Colonic mucosa (tissue), 4 donors: ENCODE measurements around the gene WWOX. TPM values are rescaled to one million over a fixed set of nuclear protein-coding genes. Genes with fewer than 3 reads are reported as not detected.

Experiments
- DNase-seq: peaks from one replicate; pipeline ENCODE4 v3.0.0-alpha.2; 2020
- H3K27ac ChIP-seq: fragments of 200-600 bp; one replicate; pipeline ENCODE4 v1.8.0; 2021
- H3K27me3 ChIP-seq: fragments of 200-600 bp; one replicate; pipeline ENCODE4 v1.8.0; 2021
- H3K36me3 ChIP-seq: fragments of 200-600 bp; one replicate; pipeline ENCODE4 v1.8.0; 2021
- H3K4me1 ChIP-seq: fragments of 200-600 bp; one replicate; pipeline ENCODE4 v1.8.0; 2021; ENCODE audit warnings: mild to moderate bottlenecking
- H3K4me3 ChIP-seq: fragments of 200-600 bp; one replicate; pipeline ENCODE4 v1.8.0; 2021
- H3K9ac ChIP-seq, 2 donors: one replicate each; pipeline ENCODE4 v1.7.0; 2013; ENCODE audit warnings: control low read depth in 2 of 2, low read depth in 2 of 2, low read length in 2 of 2
- H3K9me3 ChIP-seq: fragments of 200-600 bp; one replicate; pipeline ENCODE4 v1.8.0; 2021
- intact Hi-C: fragments of 100-400 bp; cut with DNase I; formaldehyde crosslinking; loops from one replicate; pipeline ENCODE4 v1.14.1; 2022
- total RNA-seq, 2 donors: library from RNA; stranded (reverse); fragmentation: NEBNext Ultra II Directional in 1 of 2; extraction: Animal tissue kit (Norgen Biotek cat#: 25700) in 1 of 2; gene quantifications; one replicate each; pipeline ENCODE4 v1.2.1, GENCODE V29; 2021
- TF ChIP-seq, protein P1 (sequence below): fragments of 200-600 bp; IDR thresholded peaks from one replicate; pipeline ENCODE4 v1.8.0; 2022; ENCODE audit warnings: antibody characterized with exemption, mild to moderate bottlenecking
- donor health status: healthy.
- donor health status: DM: no; HTN: no; CAD: no.
- donor health status: DM: no; HTN: no; CAD: no.

The WWOX gene
- total RNA-seq, 2 donors from 2014 or later, result 7.2 to 11.0 TPM

GRCh38 chr16:78277321-78278055, 178.0 kb downstream of the WWOX start:
- Histone ChIP-seq H3K27me3 (no peaks in the 10 kb centered on the region), H3K4me3 (no peak overlapping the region), H3K27ac (no peak overlapping the region), H3K9ac (no peak overlapping the region), H3K4me1 (no peaks in the 10 kb centered on the region), H3K9me3 (no peaks in the 10 kb centered on the region), H3K36me3 (no peaks in the 10 kb centered on the region)
- TF ChIP-seq, protein P1, sequence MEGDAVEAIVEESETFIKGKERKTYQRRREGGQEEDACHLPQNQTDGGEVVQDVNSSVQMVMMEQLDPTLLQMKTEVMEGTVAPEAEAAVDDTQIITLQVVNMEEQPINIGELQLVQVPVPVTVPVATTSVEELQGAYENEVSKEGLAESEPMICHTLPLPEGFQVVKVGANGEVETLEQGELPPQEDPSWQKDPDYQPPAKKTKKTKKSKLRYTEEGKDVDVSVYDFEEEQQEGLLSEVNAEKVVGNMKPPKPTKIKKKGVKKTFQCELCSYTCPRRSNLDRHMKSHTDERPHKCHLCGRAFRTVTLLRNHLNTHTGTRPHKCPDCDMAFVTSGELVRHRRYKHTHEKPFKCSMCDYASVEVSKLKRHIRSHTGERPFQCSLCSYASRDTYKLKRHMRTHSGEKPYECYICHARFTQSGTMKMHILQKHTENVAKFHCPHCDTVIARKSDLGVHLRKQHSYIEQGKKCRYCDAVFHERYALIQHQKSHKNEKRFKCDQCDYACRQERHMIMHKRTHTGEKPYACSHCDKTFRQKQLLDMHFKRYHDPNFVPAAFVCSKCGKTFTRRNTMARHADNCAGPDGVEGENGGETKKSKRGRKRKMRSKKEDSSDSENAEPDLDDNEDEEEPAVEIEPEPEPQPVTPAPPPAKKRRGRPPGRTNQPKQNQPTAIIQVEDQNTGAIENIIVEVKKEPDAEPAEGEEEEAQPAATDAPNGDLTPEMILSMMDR, result no peak
- DNase-seq, result no peak
- intact Hi-C loops, result no loop called here

- no peaks in the 10 kb centered on the region for H3K9me3 ChIP-seq
- H3K9ac ChIP-seq, result no peak overlapping the region
- H3K4me1 ChIP-seq, result no peaks in the 10 kb centered on the region
- TF ChIP-seq, protein P1, result no peak
- intact Hi-C loops, result no loop called here
- no peak overlapping the region for H3K4me3 ChIP-seq
- no peak for DNase-seq
- H3K36me3 ChIP-seq, result no peaks in the 10 kb centered on the region
- H3K27ac ChIP-seq, result no peak overlapping the region
- no peaks in the 10 kb centered on the region for H3K27me3 ChIP-seq
Measured at GRCh38 chr16:78278056-78278450, 178.6 kb downstream of the WWOX start.

GRCh38 chr16:78281115-78281514, 181.7 kb downstream of the WWOX start:
- Histone ChIP-seq H3K27ac (no peak overlapping the region), H3K9ac (no peak overlapping the region), H3K27me3 (no peaks in the 10 kb centered on the region), H3K36me3 (no peaks in the 10 kb centered on the region), H3K4me3 (no peak overlapping the region), H3K4me1 (no peaks in the 10 kb centered on the region), H3K9me3 (no peaks in the 10 kb centered on the region)
- TF ChIP-seq, protein P1, result no peak
- intact Hi-C loops, result no loop called here
- DNase-seq, result no peak

DNA sequence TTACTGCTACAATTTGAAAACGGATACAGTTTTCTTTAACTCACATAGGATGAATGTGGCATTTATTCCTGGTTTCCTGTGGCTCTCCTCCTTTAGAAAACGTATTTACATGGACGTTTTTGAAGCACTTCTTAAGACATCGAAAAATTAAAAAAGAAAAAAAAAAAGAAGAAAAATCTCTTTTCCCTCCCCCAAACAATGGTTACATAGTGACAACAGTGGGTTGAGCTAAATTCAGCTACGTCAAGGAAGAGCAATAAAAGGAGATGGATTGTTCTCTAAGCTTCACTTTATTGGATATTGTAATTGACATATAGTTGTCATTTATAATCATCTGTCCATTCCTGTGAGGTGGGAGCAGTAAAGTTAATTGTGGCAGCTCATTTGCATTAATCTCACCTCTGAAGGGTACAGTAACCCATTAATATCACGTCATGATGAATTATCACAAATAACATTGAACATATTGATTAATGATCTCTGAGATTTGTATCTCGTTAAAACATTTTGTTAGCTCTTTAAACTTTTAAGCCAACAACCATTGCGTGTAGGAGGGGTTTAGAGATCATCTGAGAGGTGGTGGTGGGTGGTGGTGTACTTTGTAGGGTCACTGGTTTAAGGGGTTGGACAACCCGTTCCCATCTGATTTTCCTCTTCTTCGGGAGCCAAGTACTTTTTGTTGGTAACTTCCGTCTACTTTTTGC, 184.2 kb downstream of the WWOX start:
- Histone ChIP-seq H3K4me3 (no peak overlapping the region), H3K9me3 (no peaks in the 10 kb centered on the region), H3K27me3 (no peaks in the 10 kb centered on the region), H3K36me3 (no peaks in the 10 kb centered on the region), H3K9ac (no peak overlapping the region), H3K4me1 (no peaks in the 10 kb centered on the region), H3K27ac (no peak overlapping the region)
- DNase-seq, result no peak
- intact Hi-C loops, result no loop called here
- TF ChIP-seq, protein P1, result no peak

DNA sequence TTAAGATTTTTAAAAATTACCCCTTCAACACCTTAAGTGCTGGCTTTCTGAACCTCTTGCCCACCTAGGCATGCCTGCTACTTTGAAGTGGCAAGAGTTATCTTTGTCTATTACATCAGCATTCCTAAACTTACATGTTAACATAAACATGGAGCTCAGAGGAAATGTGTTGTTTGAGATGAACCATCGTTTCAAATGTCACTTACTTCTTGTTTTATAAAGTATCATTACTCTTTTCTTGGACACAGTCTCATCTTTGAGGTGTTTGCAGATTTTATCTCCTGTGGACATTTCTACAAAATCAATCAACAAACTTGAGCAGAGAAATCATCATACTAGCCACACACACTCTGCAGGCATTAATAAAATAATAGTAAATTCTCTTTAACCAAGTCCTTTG, 184.9 kb downstream of the WWOX start:
- no peaks in the 10 kb centered on the region for H3K27me3 ChIP-seq
- DNase-seq, result no peak
- H3K36me3 ChIP-seq, result no peaks in the 10 kb centered on the region
- TF ChIP-seq, protein P1, result no peak
- intact Hi-C loops, result no loop called here
- H3K4me1 ChIP-seq, result no peaks in the 10 kb centered on the region
- no peak overlapping the region for H3K9ac ChIP-seq
- no peak overlapping the region for H3K4me3 ChIP-seq
- H3K9me3 ChIP-seq, result no peaks in the 10 kb centered on the region
- no peak overlapping the region for H3K27ac ChIP-seq
